ENCODE measurements around the gene LCTL.

The LCTL gene

DNA sequence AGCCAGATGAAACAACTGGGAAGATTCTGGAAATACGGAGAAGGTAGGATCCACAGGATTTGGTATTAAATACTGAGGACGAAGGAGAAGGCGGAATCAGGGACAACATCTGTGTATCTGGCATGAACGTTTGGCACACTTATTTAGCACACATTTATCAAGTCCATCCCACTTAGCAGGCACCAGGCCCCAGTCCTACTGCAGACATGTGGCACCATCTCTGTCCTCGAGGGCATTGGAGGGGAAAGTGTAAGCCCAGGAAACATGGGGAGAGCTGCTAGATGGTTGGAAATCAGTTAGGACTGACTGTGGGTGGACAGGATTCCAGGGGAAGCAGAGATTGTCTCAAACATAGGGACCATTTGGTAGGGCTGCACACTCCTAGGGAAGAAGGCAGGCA is 29.0 kb upstream of the LCTL start:
- no peaks in the 10 kb centered on the region for H3K4me1 ChIP-seq (ENCODE audit: control insufficient read depth, low read length)
- no peak overlapping the region for H3K4me3 ChIP-seq (ENCODE audit: low read length)
- H3K27ac ChIP-seq (ENCODE audit: low read depth, low read length) = no peak overlapping the region
- no peaks in the 10 kb centered on the region for H3K79me2 ChIP-seq (ENCODE audit: control insufficient read depth, low read length)
- TF ChIP-seq, protein P1, sequence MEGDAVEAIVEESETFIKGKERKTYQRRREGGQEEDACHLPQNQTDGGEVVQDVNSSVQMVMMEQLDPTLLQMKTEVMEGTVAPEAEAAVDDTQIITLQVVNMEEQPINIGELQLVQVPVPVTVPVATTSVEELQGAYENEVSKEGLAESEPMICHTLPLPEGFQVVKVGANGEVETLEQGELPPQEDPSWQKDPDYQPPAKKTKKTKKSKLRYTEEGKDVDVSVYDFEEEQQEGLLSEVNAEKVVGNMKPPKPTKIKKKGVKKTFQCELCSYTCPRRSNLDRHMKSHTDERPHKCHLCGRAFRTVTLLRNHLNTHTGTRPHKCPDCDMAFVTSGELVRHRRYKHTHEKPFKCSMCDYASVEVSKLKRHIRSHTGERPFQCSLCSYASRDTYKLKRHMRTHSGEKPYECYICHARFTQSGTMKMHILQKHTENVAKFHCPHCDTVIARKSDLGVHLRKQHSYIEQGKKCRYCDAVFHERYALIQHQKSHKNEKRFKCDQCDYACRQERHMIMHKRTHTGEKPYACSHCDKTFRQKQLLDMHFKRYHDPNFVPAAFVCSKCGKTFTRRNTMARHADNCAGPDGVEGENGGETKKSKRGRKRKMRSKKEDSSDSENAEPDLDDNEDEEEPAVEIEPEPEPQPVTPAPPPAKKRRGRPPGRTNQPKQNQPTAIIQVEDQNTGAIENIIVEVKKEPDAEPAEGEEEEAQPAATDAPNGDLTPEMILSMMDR (IDR thresholded peaks at IDR 0.05; ENCODE audit: low read depth, low read length, poor library complexity, severe bottlenecking) = no peak
- no peak for TF ChIP-seq EZH2phosphoT487 (IDR thresholded peaks at IDR 0.05; ENCODE audit: borderline replicate concordance, low read length)
- no peaks in the 10 kb centered on the region for H3K36me3 ChIP-seq (ENCODE audit: control insufficient read depth, low read length)
- H3K27me3 ChIP-seq (ENCODE audit: control insufficient read depth, low read length) = no peaks in the 10 kb centered on the region; the same call in 1 of the 2 replicates
- H3K4me2 ChIP-seq (ENCODE audit: low read length) = no peak overlapping the region
- no peaks in the 10 kb centered on the region for H4K20me1 ChIP-seq (ENCODE audit: control insufficient read depth, insufficient read depth, low read depth, low read length)
- no peaks in the 10 kb centered on the region for H3F3A ChIP-seq (ENCODE audit: control insufficient read depth, insufficient read depth)
- no peaks in the 10 kb centered on the region for H3K9me2 ChIP-seq (replicated peaks; ENCODE audit: control insufficient read depth, low read length)
- H3K9me3 ChIP-seq (ENCODE audit: control insufficient read depth, insufficient read depth, low read length) = no peaks in the 10 kb centered on the region

DNA sequence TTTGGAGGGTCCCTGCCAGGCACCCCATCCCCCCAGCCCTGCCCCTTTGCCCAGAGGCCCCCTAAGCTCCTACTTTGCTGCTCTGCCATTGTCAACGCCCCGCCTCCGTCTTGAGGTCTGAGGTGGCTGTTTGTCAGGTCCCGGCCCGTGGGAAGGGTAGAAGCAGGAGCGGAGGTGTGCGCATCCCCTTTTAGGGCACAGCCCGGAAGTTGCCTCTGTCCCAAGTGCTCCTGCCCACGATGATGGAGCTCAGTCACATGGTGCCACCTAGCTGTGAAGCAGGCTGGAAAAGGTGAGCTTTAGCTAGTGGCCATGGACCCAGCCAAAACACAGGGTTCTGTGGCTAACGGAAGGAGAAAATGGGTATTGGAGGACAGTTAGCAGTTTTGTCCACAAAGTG is 28.5 kb upstream of the LCTL start:
- Histone ChIP-seq H3K4me3 (ENCODE audit: low read length) (no peak overlapping the region), H3F3A (ENCODE audit: control insufficient read depth, insufficient read depth) (no peaks in the 10 kb centered on the region), H3K79me2 (ENCODE audit: control insufficient read depth, low read length) (no peaks in the 10 kb centered on the region), H3K36me3 (ENCODE audit: control insufficient read depth, low read length) (no peaks in the 10 kb centered on the region), H3K9me3 (ENCODE audit: control insufficient read depth, insufficient read depth, low read length) (no peaks in the 10 kb centered on the region), H3K9me2 (replicated peaks; ENCODE audit: control insufficient read depth, low read length) (no peaks in the 10 kb centered on the region), H3K4me1 (ENCODE audit: control insufficient read depth, low read length) (no peaks in the 10 kb centered on the region), H4K20me1 (ENCODE audit: control insufficient read depth, insufficient read depth, low read depth, low read length) (no peaks in the 10 kb centered on the region), H3K4me2 (ENCODE audit: low read length) (no peak overlapping the region), H3K27ac (ENCODE audit: low read depth, low read length) (no peak overlapping the region), H3K27me3 (ENCODE audit: control insufficient read depth, low read length) (no peaks in the 10 kb centered on the region)
- TF ChIP-seq, protein P1 (IDR thresholded peaks at IDR 0.05; ENCODE audit: low read depth, low read length, poor library complexity, severe bottlenecking) = no peak
- TF ChIP-seq EZH2phosphoT487 (IDR thresholded peaks at IDR 0.05; ENCODE audit: borderline replicate concordance, low read length) = no peak

DNA sequence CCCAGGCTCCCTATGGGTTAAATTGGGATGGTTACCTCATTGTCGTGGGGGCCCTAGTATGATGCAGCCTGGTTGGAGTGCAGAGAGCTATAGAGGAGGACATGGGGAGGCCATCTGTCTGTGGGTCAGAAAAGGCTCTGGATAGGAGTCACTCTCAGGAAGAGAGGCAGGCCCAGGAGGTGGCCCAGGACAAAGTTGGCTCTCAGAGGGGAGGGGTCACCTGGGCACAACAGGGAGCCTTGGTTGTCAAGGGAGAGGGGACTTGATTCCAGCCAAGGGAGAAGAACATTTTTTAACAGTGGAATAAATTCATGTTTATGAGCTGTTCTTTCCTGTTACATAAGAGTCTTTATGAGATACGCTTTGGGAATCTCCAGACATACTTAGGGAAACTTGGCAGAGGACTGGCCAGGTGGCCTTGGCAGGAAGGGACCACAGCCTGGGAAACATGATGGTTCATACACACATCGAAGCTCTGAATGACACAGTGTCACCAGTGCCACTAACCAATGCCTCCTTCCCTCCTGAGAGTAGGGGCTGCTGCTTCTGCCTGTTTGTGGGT is 27.5 kb upstream of the LCTL start:
- Histone ChIP-seq H3K36me3 (ENCODE audit: control insufficient read depth, low read length) (no peaks in the 10 kb centered on the region), H3K9me2 (replicated peaks; ENCODE audit: control insufficient read depth, low read length) (no peaks in the 10 kb centered on the region), H3K4me3 (ENCODE audit: low read length) (no peak overlapping the region), H3K79me2 (ENCODE audit: control insufficient read depth, low read length) (no peaks in the 10 kb centered on the region), H3K4me2 (ENCODE audit: low read length) (no peak overlapping the region), H4K20me1 (ENCODE audit: control insufficient read depth, insufficient read depth, low read depth, low read length) (no peaks in the 10 kb centered on the region), H3K9me3 (ENCODE audit: control insufficient read depth, insufficient read depth, low read length) (no peaks in the 10 kb centered on the region), H3F3A (ENCODE audit: control insufficient read depth, insufficient read depth) (no peaks in the 10 kb centered on the region), H3K27me3 (ENCODE audit: control insufficient read depth, low read length) (no peaks in the 10 kb centered on the region), H3K4me1 (ENCODE audit: control insufficient read depth, low read length) (no peaks in the 10 kb centered on the region), H3K27ac (ENCODE audit: low read depth, low read length) (no peak overlapping the region)
- TF ChIP-seq, protein P1 (IDR thresholded peaks at IDR 0.05; ENCODE audit: low read depth, low read length, poor library complexity, severe bottlenecking) = no peak
- no peak for TF ChIP-seq EZH2phosphoT487 (IDR thresholded peaks at IDR 0.05; ENCODE audit: borderline replicate concordance, low read length)

Measured in DOHH2 (cell line).